Endothelial cell of hepatic sinusoid (primary cell): Measurements from ENCODE around the gene KIF18B.

Experiments used
- in situ Hi-C: cut with HindIII; loops from 2 replicates; pipeline ENCODE4 v1.10.0; 2017; ENCODE audit warnings: low sequenced_read_pairs

The KIF18B gene

GRCh38 chr17:44941712-44942331 is 5.8 kb downstream of the KIF18B start:
- in situ Hi-C loops = no loop called here

- in situ Hi-C loops = no loop called here
Observed at GRCh38 chr17:44940768-44941167, 6.8 kb downstream of the KIF18B start.

GRCh38 chr17:44940317-44940716 is 7.3 kb downstream of the KIF18B start:
- in situ Hi-C loops = no loop called here

- in situ Hi-C loops = no loop called here
Observed at GRCh38 chr17:44935116-44935515, 12.5 kb downstream of the KIF18B start.

- in situ Hi-C loops = no loop called here
Observed at GRCh38 chr17:44934745-44935105, 12.8 kb downstream of the KIF18B start.

GRCh38 chr17:44933824-44934744 is 13.5 kb downstream of the KIF18B start:
- in situ Hi-C loops = no loop called here

- in situ Hi-C loops = no loop called here
Observed at GRCh38 chr17:44932787-44933097, 14.8 kb downstream of the KIF18B start.

- in situ Hi-C loops = no loop called here
Observed at GRCh38 chr17:44932096-44932786, 15.3 kb downstream of the KIF18B start.

- in situ Hi-C loops = no loop called here
Observed at GRCh38 chr17:44931376-44931775, 16.2 kb downstream of the KIF18B start.

GRCh38 chr17:44930667-44931066 is 16.9 kb downstream of the KIF18B start:
- in situ Hi-C loops = no loop called here

GRCh38 chr17:44928950-44929720 is 18.4 kb downstream of the KIF18B start:
- in situ Hi-C loops = no loop called here

- in situ Hi-C loops = no loop called here
Observed at GRCh38 chr17:44928136-44928535, 19.4 kb downstream of the KIF18B start.

- in situ Hi-C loops = no loop called here
Observed at GRCh38 chr17:44927696-44928095, 19.9 kb downstream of the KIF18B start.

- in situ Hi-C loops = no loop called here
Observed at GRCh38 chr17:44926821-44927525, 20.6 kb downstream of the KIF18B start.

GRCh38 chr17:44925731-44926697 is 21.6 kb downstream of the KIF18B start:
- in situ Hi-C loops = no loop called here

GRCh38 chr17:44924107-44924544 is 23.4 kb downstream of the KIF18B start:
- in situ Hi-C loops = loop anchor here (25.0 kb wide), 1 partner anchor 88 kb away; no protein-coding TSS in a partner anchor

GRCh38 chr17:44922746-44923470 is 24.7 kb downstream of the KIF18B start:
- in situ Hi-C loops = loop anchor here (25.0 kb wide), 1 partner anchor 89 kb away; no protein-coding TSS in a partner anchor

- in situ Hi-C loops = loop anchor here (25.0 kb wide), 1 partner anchor 90 kb away; no protein-coding TSS in a partner anchor
Observed at GRCh38 chr17:44922136-44922535, 25.4 kb downstream of the KIF18B start.
